HL-60 (cell line): Measurements from ENCODE around the gene ATF6.

ENCODE experiments used
- CTCF ChIP-seq: IDR thresholded peaks from one replicate; pipeline ENCODE4 v1.5.1; 2011; ENCODE audit warnings: low read length, control low read depth, inconsistent platforms; ENCODE audit not compliant: insufficient read depth
- GABPA ChIP-seq: IDR thresholded peaks from 2 replicates; pipeline ENCODE4 v1.6.1; 2012; ENCODE audit warnings: low read depth
- POLR2AphosphoS5 ChIP-seq: IDR thresholded peaks from 2 replicates; pipeline ENCODE4 v1.6.1; 2012; ENCODE audit warnings: low read depth
- REST ChIP-seq: IDR thresholded peaks from 2 replicates; pipeline ENCODE4 v1.6.1; 2012; ENCODE audit warnings: low read depth; ENCODE audit not compliant: insufficient replicate concordance
- SPI1 ChIP-seq: IDR thresholded peaks from 2 replicates; pipeline ENCODE4 v1.6.1; 2012; ENCODE audit warnings: low read depth, mild to moderate bottlenecking, borderline replicate concordance

DNA sequence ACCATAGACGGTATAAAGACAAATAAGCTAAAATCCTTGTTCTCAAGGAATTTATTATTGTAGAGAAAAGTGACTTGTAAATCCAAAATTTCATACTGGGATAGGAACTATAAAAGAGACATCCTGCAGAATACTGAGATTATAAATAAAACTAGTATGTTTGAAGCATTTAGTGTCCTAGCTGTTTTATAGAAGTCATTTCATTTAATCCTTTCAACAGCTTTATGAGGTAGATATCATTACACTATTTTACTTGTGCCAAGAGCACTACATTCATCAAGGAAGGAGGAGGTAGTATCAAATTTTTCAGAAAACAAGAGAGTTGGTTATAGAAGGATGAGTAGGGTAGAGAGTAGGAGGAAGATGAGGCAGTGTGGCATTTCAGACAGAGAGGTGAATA, 119.6 kb downstream of the ATF6 start:
- TF ChIP-seq POLR2AphosphoS5, result no peak
- TF ChIP-seq REST, result no peak
- TF ChIP-seq CTCF, result no peak
- no peak for TF ChIP-seq GABPA
- TF ChIP-seq SPI1, result no peak
